SU-DHL-6 (cell line): Measurements from ENCODE around the gene SAFB.

ENCODE experiments used
- EZH2phosphoT487 ChIP-seq: fragments of 200-600 bp; sonication (generic), shearing (Covaris generic); conservative IDR thresholded peaks from 2 replicates; pipeline ENCODE4 v1.6.1; 2018; ENCODE audit warnings: mild to moderate bottlenecking, antibody characterized with exemption, low read length, moderate library complexity, mixed read lengths
- TF ChIP-seq, protein P1 (sequence below): fragments of 200-600 bp; sonication (generic); IDR thresholded peaks from one replicate; pipeline ENCODE4 v1.5.1; 2017; ENCODE audit warnings: antibody characterized with exemption, mild to moderate bottlenecking, low read length, moderate library complexity; ENCODE audit not compliant: insufficient read depth, poor library complexity, severe bottlenecking

- TF ChIP-seq, protein P1, sequence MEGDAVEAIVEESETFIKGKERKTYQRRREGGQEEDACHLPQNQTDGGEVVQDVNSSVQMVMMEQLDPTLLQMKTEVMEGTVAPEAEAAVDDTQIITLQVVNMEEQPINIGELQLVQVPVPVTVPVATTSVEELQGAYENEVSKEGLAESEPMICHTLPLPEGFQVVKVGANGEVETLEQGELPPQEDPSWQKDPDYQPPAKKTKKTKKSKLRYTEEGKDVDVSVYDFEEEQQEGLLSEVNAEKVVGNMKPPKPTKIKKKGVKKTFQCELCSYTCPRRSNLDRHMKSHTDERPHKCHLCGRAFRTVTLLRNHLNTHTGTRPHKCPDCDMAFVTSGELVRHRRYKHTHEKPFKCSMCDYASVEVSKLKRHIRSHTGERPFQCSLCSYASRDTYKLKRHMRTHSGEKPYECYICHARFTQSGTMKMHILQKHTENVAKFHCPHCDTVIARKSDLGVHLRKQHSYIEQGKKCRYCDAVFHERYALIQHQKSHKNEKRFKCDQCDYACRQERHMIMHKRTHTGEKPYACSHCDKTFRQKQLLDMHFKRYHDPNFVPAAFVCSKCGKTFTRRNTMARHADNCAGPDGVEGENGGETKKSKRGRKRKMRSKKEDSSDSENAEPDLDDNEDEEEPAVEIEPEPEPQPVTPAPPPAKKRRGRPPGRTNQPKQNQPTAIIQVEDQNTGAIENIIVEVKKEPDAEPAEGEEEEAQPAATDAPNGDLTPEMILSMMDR: no peak
- TF ChIP-seq EZH2phosphoT487: no peak
Observed at GRCh38 chr19:5672708-5673459, 50.0 kb downstream of the SAFB start.
